Kidney epithelial cell (primary cell): ENCODE measurements around the gene LIPA. TPM values are rescaled to one million over a fixed set of nuclear protein-coding genes. Genes with fewer than 3 reads are reported as not detected.

Experiments used
- DNase-seq: peaks from one replicate; pipeline ENCODE4 v3.0.0-alpha.2; 2010; ENCODE audit warnings: low read depth
- H3K27me3 ChIP-seq: 2 replicates; pipeline ENCODE4 v1.6.0; 2011; ENCODE audit warnings: low read length; ENCODE audit not compliant: control insufficient read depth, insufficient read depth
- H3K36me3 ChIP-seq: 2 replicates; pipeline ENCODE4 v1.5.1; 2011; ENCODE audit warnings: low read length; ENCODE audit not compliant: control insufficient read depth, insufficient read depth
- H3K4me3 ChIP-seq: 2 replicates; pipeline ENCODE4 v1.5.1; 2011; ENCODE audit warnings: low read depth, mild to moderate bottlenecking, control low read depth, low read length
- CTCF ChIP-seq: IDR thresholded peaks from 2 replicates; pipeline ENCODE4 v1.5.1; 2011; ENCODE audit warnings: mild to moderate bottlenecking, moderate library complexity, low read length, control low read depth, inconsistent platforms; ENCODE audit not compliant: insufficient read depth, poor library complexity, severe bottlenecking
- total RNA-seq: library from RNA; depleted of rRNA; stranded (reverse); fragments of >200 nt; gene quantifications from 2 replicates; pipeline ENCODE4 v1.2.3, GENCODE V29; 2015

LIPA gene
- total RNA-seq, 1 donor from 2014 or later: 67.6 TPM

GRCh38 chr10:89184638-89185037 lies 66.9 kb downstream of the LIPA start:
- Histone ChIP-seq H3K36me3 (no peaks in the 10 kb centered on the region), H3K4me3 (no peak overlapping the region), H3K27me3 (no peaks in the 10 kb centered on the region)
- no peak for DNase-seq
- no peak for TF ChIP-seq CTCF

- no peak for DNase-seq
- TF ChIP-seq CTCF: no peak
- H3K4me3 ChIP-seq: no peak overlapping the region
- no peaks in the 10 kb centered on the region for H3K36me3 ChIP-seq
- no peaks in the 10 kb centered on the region for H3K27me3 ChIP-seq
These were observed 68.0 kb downstream of the LIPA start for GRCh38 chr10:89183571-89183970.

GRCh38 chr10:89182894-89183293 lies 68.7 kb downstream of the LIPA start:
- no peak overlapping the region for H3K4me3 ChIP-seq
- TF ChIP-seq CTCF: no peak
- no peak for DNase-seq
- H3K36me3 ChIP-seq: no peaks in the 10 kb centered on the region
- H3K27me3 ChIP-seq: no peaks in the 10 kb centered on the region

- DNase-seq: no peak
- no peak for TF ChIP-seq CTCF
- Histone ChIP-seq H3K27me3 (no peaks in the 10 kb centered on the region), H3K4me3 (no peak overlapping the region), H3K36me3 (no peaks in the 10 kb centered on the region)
These were observed 75.8 kb downstream of the LIPA start for GRCh38 chr10:89175816-89176215.

GRCh38 chr10:89173075-89173474 lies 78.5 kb downstream of the LIPA start:
- H3K4me3 ChIP-seq: no peak overlapping the region
- no peak for TF ChIP-seq CTCF
- no peaks in the 10 kb centered on the region for H3K27me3 ChIP-seq
- DNase-seq: no peak
- H3K36me3 ChIP-seq: no peaks in the 10 kb centered on the region

- Histone ChIP-seq H3K4me3 (no peak overlapping the region), H3K27me3 (no peaks in the 10 kb centered on the region), H3K36me3 (no peaks in the 10 kb centered on the region)
- no peak for DNase-seq
- no peak for TF ChIP-seq CTCF
These were observed 79.6 kb downstream of the LIPA start for GRCh38 chr10:89171996-89172395.
